HG03354 (cell line): ENCODE results near the gene CDC25B.

Experiments
- ATAC-seq: cut with Tn5 transposase; IDR thresholded peaks from one replicate; pipeline ENCODE4 v1.9.1; 2021; ENCODE audit warnings: mild to moderate bottlenecking; ENCODE audit not compliant: unreplicated experiment, poor library complexity, severe bottlenecking

Gene CDC25B

DNA sequence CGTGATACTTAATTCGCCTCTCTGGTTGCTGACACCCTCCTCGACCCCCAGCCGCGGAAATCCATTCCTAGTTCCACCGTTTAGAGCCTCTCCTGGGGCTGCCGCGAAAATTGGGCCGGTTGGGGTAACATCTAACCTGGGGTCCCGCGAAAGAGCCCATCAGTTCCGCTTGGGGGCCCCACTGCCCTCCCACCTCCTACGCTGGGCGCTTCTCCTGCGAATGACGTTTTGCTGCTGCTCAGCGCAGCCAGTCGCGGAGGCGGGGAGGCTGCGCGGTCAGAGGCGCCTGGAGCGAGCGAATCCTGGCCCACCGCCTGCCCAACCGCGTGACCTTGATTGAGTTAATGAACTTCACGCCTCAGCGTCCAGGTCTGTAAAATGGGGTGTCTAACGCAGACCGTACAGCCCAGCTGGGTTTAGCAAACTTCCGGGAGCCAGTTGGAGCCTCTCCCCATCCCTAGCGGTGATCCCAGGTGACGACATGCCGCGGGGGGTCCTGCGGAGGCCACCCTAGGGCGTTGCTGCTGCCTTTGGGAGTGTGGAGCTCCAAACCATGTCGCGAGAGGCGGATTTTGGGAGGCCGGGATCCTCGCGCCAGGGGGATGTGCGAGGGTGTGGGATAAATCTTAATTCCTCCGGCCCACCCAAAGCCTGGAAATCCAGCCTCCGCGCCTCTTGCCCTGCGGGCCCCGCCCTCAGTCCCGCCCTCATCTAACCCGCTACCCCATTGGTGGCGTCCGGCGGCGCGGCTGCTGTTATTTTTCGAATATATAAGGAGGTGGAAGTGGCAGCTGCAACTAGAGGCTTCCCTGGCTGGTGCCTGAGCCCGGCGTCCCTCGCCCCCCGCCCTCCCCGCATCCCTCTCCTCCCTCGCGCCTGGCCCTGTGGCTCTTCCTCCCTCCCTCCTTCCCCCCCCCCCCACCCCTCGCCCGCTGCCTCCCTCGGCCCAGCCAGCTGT lies at the start of gene CDC25B:
Gene CDC25B, plus strand, starts transcription at position 800 of the 958 bp plus-strand sequence. CDS start 222 bp downstream, outside the sequence.
- peak; percentile 66 for ATAC-seq

- ATAC-seq: no peak
Measured at GRCh38 chr20:3747471-3747870, 48.6 kb upstream of the CDC25B start.

DNA sequence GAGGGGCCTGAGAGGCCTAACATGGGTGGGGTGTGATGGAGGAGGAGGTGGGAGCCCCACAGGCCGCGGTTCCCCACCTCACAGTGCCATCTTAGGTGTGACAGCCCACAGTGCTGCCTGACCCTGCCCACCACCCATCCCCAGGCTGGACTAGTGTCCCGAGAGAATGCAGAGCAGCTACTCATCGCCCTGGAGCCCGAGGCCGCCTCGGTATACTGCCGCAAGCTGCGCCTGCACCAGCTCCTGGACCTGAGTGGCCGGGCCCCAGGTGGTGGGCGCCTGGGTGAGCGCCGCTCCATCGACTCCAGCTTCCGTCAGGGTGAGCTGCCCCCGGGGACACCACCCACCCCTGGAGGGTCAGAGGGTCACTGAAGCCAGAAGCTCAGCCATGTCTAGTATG lies 48.0 kb upstream of the CDC25B start:
- no peak for ATAC-seq

GRCh38 chr20:3749087-3749688 lies 46.9 kb upstream of the CDC25B start:
- ATAC-seq: no peak

DNA sequence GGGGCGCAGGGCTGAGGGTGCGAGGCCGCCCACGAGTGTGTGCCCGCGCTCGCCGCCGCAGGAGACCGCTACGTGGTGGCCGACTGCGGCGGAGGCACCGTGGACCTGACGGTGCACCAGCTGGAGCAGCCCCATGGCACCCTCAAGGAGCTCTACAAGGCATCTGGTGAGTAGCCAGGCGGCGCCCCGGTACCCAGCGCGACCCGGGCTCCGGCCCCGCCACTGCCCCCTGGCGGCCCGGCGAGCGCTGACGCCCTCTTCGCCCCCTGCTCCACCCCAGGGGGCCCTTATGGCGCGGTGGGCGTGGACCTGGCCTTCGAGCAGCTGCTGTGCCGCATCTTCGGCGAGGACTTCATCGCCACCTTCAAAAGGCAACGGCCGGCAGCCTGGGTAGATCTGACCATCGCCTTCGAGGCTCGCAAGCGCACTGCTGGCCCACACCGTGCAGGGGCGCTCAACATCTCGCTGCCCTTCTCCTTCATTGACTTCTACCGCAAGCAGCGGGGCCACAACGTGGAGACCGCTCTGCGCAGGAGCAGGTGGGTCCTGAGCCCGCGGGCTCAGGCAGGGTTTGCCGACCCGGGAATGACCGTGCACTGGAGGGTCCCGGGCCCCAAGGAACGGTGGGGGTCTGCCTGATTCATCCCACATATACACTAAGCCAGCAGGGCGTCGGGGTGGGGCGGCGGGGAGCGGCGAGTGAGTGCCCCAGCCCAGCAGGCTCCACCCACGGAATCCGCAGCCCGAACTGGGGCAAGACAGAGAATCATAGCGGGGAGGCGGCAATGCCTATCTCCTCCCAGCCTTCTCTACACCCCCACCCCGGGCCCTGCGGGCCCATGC lies 46.2 kb upstream of the CDC25B start:
- peak; percentile 49 for ATAC-seq

DNA sequence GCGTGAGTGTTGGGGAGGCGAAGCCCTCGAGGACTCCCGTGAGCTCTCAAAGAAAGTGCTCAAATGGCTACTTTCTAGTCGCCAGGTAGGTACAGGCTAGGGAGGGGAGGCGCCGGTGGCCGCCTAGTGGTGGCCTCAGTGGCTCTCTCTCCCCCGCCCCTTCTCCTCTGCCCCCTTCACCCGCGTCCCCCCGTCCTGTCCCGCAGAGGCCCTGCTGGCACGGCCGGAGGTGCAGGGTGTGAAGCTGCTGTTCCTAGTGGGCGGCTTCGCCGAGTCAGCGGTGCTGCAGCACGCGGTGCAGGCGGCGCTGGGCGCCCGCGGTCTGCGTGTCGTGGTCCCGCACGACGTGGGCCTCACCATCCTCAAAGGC lies 44.8 kb upstream of the CDC25B start:
- ATAC-seq: no peak

DNA sequence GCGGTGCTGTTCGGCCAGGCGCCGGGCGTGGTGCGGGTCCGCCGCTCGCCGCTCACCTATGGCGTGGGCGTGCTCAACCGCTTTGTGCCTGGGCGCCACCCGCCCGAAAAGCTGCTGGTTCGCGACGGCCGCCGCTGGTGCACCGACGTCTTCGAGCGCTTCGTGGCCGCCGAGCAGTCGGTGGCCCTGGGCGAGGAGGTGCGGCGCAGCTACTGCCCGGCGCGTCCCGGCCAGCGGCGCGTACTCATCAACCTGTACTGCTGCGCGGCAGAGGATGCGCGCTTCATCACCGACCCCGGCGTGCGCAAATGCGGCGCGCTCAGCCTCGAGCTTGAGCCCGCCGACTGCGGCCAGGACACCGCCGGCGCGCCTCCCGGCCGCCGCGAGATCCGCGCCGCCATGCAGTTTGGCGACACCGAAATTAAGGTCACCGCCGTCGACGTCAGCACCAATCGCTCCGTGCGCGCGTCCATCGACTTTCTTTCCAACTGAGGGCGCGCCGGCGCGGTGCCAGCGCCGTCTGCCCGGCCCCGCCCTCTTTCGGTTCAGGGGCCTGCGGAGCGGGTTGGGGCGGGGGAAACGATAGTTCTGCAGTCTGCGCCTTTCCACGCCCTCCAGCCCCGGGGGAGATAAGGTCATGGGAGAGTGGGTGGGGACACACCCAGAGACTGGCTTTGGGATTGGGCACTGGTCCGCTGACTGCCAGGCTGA lies 44.3 kb upstream of the CDC25B start:
- no peak for ATAC-seq

DNA sequence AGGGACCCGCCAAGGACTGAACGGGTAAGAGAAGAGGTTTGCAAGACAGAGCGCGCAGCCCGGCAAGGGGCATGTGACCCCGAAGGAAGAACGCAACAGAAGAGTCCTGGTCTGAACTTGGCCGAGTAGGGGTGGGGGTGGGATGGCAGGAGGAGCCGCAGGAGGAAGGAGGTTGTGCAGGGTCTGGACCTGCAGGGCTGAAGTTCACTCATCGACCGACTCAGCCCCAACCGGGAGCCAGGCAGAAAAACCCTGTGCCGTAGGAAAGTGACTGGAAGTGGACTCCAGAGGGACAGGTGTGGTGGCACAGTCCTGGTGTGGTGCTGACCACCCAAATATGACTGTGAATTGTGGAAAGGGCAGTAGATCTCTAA lies 43.7 kb upstream of the CDC25B start:
- ATAC-seq: no peak

DNA sequence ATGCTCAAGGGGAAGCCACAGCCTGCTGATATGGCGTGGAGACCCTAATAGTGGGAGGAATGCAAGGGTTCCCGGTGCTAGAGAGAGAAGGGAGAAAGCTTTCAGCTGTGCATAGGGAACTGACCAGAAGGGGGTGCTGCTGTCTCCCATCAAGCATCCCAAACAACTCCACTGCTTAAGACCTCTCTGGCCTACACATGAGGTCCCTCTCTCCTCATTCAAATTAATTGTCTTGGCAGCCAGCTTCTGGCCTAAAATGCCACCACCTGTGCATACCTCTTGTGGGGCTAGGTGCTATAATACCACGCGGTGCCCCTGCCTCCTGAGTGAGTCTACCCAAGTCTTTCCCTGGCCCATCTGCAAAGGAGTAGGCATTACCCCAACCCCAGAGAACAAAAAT lies 43.0 kb upstream of the CDC25B start:
- ATAC-seq: no peak

- ATAC-seq: no peak
Measured at GRCh38 chr20:3753501-3754275, 42.4 kb upstream of the CDC25B start.

DNA sequence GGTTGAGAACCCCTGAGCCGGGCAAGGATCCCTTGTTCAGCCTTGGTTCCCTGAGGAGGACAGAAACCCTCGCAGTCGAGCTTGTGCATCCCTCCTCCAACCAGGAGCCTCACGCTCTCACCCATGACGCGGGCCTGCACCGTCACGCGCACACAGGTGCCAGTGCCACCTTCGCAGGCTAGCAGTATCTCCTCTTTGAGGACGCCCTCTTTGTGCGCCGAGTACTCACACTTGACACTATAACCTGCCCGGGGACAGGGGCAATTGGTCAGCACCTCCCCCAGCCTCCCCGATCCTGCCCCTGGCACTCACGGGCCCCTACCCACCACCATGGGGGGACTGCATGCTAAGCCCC lies 41.9 kb upstream of the CDC25B start:
- no peak for ATAC-seq

- no peak for ATAC-seq
Measured at GRCh38 chr20:3755269-3755668, 40.8 kb upstream of the CDC25B start.

DNA sequence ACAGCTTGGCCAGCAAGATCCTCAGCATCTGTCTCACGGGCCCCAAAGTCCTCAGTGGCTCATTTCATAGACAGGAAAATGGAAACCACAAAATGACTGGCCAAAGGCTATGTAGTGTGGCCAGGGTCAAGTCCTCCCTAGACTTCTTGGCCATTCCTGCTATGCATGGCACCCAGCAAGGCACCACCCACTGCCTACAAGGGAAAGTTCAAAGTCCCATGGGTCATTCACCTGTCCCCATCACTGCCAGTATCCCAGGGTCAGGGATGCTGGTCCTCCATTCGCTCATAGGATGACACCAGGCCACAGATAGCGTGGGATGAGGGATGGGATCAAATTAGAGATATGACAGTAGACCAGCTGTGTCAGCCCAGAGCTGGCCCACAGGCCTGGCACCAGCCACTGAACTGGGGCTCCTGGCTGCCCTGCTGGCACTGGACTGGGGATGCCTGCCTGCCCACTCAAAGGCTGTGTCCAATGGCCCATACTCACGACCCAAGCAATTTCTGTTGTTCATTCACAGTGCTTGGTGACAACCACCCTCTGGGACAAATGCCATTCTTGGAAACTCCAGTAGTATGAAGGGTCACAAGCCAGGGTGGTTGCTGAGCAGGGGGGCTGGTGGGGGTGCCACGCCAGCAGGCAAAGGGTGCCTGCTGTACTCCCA lies 40.2 kb upstream of the CDC25B start:
- ATAC-seq: no peak

DNA sequence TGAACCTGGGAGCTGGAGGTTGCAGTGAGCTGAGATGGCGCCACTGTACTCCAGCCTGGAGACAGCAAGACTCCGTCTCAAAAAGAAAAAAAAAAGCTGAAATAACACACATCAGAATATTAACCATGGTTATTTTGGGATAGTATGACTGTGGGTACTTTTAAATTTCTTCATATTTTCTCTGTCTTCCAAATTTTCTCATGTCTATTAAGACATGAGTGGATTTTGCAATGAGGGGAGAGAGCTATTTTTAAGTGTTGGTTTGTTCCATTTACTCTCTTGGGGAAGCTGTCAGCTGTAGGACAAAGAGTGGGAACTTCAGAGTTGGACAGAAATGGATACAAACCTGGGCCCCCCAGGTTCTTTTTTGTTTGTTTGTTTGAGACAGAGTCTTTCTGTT lies 38.8 kb upstream of the CDC25B start:
- ATAC-seq: no peak

DNA sequence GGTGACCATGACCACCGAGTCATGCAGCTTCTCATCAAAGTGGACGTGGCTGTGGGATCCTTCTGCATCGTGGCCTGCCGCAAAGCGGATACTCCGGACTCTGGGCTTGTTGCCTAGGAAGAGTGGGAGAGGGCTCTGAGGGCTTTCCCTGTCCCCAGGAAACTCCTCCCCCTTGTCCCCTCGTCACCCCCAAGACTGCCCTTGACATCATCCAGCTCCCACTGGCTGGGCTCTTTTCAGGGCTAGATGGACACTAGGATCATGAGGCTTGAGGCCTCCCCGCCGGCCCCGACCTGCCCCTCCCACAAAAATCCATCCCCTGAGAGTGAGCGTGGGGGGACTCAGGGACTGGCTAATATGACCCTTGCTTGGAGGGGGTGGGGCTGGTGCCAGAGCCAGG lies 37.5 kb upstream of the CDC25B start:
- no peak for ATAC-seq

DNA sequence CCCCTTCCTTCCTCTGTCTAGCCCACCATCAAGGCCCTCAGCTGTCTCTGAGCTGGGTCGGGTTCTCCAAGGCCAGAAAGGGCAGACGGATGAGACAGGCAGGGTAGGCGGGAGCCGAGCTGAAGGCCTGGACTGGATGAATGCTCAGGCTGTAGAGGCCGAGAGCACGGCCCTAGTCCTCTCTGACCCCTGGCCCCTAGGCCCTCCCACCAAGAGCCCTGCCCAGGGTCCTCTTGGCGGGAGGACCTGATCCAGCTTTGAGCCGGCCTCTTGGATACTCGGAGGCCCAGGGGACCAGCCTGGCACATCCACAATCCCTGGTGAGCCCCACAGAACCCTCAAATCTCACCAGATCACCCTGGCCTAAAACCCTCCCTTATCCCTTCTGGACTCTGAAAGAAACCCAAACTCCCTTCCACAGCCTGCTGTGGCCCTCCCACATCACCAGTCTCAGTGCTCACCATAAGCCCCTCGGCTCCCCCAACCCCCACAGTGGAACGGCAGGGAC lies 36.7 kb upstream of the CDC25B start:
- ATAC-seq: no peak

DNA sequence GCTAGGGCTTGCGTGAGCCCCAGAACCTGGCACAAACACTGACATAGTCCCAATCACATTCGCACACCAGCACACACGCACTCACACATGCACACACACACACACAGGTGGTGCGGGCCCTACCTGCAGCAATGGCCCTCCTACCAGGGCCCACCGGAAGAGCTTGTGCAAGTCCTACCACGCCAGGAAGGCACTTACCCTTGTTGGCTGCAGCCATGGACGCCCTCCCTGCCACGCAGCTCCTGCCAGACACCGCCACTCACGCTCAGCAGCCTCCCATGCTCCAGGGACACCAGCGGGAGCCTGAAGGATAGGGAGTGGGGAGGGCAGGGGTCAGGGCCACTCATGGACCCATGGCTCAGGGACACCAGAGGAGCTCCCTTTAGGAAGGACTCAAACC lies 36.2 kb upstream of the CDC25B start:
- no peak for ATAC-seq

DNA sequence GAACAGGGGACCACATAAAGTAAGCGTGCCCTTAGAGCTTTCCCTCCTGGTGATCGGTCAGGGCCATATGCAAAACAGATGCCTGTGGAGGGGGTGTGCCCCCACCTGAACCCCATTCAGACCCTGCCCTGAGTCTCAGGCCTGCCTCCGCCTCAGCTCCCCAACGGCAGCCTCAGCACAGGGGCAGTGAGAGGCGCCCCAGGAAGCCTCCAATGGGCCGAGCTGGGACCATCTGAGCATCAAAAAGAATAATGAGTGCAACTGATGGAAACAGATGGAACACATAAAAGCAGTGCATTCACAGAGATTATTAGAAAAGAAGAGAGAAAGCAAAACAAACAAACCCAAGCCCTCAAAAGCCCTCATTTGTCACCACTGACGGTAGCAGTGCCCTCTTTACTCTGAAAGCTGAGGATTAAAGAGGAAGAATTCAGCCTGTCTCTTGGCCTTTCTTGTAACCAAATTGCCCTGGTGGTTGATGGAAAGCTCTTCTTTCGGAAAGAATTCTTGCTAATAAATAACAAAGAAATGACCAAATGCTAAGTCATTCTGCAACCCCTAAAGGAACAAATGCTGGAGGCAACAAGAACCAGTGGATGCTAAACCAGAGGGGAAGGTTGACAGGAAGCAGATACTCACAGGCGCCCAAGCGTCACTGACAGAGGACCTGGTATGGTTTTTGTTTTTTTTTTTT lies 35.3 kb upstream of the CDC25B start:
- no peak for ATAC-seq
